Activated CD4-positive, alpha-beta T cell treated with anti-CD3 and anti-CD28 coated beads, Interleukin-2, amount 50 U/mL, for 48 hours (primary cell): Measurements from ENCODE around the gene SLC15A3.

Experiments
- DNase-seq, 2 experiments: peaks; one replicate each; pipeline ENCODE4 v3.0.0-alpha.2; 2020

Gene SLC15A3

DNA sequence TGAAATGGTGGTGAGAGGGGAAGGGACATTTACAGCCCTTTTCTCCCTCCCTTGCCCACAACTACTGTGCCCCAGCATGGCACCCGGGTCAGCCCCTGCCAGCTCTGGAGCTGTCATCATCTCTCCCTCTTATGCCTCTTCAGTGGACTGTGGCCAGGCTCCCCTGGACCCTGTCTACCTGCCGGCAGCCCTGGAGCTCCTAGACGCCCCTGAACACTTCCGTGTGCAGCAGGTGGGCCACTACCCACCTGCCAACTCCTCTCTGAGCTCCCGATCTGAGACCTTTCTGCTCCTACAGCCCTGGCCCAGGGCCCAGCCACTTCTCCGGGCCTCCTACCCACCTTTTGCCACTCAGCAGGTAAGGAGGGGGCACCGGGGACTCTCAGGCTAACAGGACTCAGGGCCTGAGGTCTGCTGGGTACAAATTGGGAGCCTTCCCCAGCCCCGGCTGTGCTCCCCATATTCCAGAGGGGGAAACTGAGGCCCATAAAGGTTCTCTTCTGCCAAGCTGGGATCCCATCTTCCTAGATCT is 24.8 kb downstream of the SLC15A3 start:
- DNase-seq, result no peak

DNA sequence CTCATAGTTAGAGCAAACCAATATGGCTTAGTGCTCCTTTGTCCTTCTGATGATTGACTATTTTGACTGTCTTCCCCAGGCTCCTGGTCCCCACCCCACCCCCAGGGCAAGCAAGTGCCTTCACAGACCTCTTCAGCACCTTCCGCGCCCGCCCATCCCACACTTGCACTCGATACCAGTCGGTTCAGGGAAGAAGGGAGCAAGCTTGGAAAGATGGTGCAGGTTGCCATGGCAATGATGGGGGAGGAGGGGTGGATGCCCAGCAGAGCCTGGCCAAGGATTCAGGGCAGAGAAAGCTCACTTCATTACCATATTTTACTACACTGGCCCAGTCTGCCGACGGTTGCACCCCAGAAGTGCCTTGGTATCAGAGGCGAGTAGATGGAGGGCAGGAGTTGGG is 25.5 kb downstream of the SLC15A3 start:
- no peak for DNase-seq

DNA sequence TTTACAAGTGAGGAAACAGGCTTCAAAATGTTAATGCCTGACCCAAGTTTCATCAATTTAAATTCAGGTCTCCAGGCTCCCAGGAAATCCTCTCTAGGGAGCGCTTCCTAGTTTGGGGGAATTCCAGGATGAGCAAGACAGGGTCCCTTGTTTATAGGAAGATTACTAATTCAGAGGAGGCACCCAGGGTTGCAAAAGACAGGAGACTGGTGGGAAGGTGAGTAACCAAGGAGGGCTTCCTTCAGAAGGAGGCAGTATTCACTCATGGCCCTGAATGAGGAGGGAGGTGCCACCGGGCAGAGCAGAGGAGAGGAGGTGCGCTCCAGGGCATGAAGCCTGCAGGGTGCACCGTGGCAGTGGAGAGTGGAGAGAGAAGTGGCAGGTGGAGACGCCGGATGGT is 26.1 kb downstream of the SLC15A3 start:
- no peak for DNase-seq

DNA sequence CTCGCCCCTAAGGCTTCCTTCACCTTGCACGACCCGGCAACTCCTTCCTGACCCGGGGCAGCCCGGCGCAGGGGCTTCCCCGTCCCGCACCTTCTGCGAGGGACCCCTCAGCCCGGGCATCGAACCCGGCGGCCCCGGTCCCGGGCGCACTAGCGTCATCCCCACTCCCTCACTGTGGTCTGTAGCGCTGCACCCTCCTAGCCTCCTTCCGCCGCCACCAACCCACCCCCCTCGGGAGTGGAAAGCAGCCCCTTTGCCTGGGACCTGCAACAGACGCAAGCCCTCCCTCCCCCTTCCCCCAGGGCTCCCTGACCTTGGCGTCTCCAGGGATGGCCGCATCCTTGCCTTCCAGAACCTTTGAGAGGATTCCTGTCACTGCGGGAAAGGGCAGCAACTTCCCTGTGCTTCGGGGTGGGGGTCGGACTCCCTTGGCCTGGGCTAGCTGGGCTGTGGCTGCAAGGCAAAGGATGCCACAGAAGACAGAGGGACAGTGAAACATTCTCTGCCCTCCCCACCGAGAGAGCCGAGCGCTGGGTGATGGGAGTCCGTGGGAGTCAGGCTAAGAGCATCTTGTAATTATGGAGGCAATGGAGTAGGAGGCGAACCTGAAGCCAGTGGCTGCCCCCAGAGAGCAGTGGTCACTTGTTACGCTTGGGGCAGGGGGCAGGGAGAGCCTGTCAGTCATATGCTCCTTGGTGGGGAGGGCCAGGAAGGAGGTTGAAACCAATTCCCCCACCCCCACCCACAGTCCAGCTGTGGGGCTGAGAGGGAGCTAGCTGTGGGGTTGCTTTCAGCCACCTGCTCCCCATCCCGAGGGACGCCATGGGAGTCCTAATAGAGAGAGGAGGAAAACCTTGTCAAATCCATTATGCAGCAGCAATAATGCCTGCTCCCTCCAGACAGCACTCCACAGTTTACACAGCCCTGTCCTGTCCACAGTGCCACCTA is 26.8 kb downstream of the SLC15A3 start:
- DNase-seq, result no peak

DNA sequence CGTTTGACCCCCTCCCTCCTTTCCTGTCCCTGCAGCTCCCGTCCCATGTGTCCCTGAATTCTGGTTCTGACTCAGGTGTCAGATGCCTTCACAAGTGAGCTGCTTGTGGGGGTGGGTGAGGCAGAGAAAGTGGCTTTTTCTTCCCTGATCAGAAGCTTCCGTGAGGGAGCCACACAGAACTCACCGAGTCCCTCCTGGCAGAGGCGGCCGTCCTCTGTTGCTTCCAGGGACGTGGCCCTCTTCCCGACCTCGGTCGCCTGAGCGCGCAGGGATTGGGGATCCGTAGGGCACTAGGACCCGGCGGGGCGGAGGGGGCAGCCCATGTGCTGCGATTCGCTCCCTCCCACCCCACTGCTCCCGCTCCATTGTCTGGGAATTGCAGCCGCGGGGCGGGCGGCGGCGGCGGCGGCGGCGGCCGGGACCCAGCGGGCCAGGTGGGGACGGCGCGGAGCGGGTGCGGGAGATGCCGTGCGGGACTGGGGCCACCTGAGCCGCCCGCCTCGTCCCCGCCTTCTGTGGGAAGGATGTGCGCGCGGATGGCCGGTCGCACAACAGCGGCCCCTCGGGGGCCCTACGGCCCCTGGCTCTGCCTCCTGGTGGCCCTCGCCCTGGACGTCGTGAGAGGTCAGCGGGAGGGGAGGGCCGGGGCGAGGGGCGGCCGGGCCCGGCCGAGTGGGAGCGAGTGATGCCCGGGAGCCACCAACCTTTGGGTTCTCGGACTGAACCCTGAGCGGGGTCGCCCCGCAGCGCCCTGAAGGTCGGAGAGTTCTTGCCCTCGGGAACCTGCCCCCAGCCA is 27.7 kb downstream of the SLC15A3 start, which contains the start of gene TMEM132A:
Gene TMEM132A, plus strand, starts transcription at position 351 of the 796 bp plus-strand sequence. Its CDS starts 174 bp downstream, at position 525.
- DNase-seq, result peak in 1 of 2 experiments; percentile 29

DNA sequence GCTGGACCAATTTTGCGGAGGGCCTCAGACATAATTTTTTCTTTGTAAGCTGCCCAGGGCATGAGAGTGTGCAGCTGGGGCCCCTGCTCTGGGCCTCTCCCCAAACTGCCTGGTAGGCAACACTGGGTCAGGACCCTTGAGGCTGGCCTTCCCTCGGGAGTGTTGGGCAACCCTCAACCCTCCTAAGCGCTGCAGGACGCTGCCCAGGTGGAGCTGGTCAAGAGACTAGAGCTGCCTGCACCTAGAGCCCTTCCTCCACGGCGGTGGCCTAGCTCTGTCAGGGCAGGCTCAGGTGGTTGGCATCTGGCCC is 28.2 kb downstream of the SLC15A3 start:
- no peak for DNase-seq

DNA sequence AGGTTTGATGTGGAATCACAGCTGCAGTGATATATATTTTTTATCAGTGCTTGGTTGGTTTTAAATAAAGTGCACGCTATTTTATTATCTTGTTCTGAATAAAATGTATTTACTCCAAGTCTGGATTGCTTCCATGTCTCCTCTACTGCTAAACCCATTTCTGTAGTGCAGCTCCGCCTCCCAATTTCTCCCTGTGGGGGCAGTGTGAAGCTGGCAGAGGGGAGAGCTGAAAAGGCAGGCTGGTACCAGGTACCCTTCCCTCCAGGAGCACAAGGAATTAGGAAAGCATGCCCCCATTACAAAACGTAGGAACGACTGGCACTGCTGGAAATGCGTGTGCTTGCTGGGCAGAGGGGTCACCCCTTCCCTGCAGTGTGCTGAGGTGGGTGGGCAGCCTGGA is 28.6 kb downstream of the SLC15A3 start:
- DNase-seq, result no peak

DNA sequence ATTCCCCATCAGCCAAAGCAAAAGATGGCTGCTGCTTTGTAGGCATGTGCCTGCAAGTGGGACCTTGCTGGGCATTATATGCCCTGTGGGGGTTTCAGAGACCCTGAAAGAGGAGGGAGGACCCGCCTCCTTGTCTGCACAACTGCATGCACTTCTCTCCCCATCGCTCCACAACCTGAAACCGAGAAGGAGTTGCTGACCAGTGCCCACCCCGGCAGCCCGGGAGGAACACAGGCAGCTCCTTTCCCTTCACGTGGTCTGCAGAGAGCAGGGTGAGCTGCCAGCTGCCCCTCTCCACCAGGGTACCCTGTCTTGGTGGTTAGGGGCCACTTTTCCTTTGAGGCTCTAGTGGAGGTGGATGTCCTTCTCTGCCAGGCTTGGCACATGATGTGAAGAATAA is 29.1 kb downstream of the SLC15A3 start:
- no peak for DNase-seq

DNA sequence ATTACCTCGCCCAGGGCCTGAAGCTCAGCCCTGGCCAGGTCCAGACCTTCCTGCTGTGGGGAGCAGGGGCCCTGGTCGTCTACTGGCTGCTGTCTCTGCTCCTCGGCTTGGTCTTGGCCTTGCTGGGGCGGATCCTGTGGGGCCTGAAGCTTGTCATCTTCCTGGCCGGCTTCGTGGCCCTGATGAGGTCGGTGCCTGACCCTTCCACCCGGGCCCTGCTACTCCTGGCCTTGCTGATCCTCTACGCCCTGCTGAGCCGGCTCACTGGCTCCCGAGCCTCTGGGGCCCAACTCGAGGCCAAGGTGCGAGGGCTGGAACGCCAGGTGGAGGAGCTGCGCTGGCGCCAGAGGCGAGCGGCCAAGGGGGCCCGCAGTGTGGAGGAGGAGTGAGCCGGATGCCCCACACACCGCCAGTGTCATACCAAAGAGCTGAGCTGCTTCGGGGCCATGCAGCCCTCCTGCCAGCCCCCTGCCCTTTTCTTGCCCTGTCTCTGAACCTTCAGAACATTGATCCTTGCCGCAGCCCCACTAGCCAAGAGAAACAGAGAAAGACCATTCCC is 30.1 kb downstream of the SLC15A3 start:
- DNase-seq, result no peak

DNA sequence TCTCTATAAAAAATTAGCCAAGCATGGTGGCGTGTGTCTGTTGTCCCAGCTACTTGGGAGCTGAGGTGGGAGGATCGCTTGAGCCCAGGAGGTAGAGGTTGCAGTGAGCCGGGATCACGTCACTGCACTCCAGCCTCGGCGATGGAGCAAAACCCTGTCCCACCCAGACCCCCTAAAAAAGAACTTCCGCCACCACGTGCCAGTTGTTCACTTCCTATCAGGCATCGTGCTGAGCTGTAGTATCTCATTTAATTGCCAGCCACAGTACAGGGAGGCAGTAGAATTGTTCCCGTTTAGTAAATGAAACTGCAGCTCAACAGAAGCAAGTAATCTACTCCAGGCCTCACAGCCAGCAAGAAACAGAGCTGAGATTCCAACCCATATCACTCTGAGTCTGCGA is 30.7 kb downstream of the SLC15A3 start:
- no peak for DNase-seq

DNA sequence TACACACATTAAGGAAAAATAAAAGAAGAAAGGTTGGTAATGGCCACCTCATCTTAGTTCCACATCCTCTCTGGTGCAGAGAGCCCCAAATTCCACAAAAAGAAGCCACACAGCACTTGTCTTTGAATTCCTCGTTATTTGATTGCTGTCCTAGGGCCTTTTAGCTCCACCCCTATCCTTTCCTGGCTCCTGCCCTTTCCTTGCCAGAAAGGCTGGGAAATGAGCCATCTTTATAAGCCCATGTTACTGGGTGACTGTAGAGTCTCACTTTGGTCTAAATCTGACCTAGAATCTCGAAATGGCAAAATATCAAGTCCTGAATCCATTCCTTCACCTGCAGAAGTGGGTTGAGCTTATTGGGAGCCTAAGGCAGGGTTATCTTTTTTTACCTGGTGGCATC is 32.0 kb downstream of the SLC15A3 start:
- no peak for DNase-seq

DNA sequence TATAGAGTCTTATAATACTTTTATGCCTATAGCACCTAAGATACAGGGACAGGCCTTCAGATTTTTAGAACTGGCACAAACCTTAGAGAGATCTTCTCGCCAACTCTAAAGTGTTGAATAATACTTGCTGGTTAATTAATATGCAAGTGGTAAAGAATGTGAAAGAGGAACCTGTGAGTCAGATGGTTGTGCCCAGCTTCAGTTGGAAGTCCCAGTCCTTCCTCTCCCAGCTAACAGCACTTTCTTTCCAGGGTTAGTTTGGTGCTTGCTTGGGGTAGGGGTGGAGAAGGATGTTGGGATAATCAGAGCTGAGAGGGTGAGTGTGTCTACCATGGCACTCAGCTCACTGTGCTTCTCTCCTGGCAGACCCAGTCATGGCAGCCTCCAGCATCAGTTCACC is 32.7 kb downstream of the SLC15A3 start:
- no peak for DNase-seq

DNA sequence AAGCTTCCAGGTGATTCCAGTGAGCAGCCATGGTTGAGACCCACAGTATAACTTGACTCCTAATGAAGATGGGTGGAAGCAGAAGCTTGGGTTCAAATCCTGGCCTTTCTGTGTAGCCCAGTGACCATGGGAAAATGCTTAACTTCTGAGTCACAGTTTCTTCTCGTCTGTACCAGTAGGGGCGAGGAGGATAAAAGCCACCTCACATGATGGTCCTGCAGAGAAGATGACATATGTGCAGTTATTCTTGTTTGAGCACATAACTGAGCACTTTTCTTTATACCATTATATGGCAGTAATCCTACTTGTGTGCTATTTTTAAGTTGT is 33.1 kb downstream of the SLC15A3 start:
- DNase-seq, result no peak

DNA sequence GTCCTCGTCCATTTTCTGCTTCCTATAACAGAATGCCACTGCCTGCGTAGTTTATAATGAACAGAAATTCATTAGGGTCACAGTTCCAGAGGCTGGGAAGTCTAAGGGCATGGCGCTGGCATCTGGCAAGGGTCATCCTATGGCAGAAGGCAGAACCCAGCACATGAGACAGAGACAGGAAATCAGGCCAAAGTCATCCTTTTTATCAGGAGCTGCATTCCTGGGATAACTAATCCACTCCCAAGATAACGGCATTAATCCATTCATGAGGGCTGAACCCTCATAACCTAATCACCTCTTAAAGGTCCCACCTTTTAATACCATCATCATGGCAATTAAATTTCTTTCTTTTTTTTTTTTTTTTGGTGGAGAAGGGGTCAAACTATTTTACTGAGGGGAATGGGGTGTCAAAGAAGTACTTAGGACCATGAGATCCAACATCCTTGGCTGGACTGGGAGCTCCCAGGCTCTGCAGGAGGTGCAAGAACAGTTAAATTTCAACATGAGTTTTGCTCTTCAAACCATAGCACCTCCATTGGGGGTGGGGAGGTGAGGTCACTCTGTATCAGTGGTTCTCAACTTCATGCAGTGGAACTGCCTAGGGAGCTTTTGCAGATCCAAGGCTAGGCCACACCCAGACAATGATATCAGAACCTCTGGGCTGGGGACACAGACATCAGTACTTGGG is 33.6 kb downstream of the SLC15A3 start:
- no peak for DNase-seq

DNA sequence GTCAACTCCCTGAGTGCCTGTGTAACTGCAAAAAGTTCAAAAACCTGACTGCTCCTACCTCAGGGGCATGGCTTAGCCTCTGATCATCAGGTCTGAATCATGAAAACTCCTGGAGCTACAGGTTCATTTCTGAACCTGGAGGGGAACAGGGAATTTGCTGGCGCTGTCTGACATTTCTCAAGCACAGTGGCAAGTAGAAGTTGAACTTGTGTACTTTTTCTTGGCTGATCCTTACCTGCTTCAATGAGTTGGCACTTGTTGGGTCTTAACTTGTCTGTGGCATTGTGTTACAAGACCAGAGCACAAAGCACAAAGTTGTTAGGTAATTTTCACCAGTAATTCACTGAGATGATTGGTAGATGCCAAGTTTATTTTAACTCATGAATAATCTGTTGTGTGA is 34.7 kb downstream of the SLC15A3 start:
- no peak for DNase-seq

DNA sequence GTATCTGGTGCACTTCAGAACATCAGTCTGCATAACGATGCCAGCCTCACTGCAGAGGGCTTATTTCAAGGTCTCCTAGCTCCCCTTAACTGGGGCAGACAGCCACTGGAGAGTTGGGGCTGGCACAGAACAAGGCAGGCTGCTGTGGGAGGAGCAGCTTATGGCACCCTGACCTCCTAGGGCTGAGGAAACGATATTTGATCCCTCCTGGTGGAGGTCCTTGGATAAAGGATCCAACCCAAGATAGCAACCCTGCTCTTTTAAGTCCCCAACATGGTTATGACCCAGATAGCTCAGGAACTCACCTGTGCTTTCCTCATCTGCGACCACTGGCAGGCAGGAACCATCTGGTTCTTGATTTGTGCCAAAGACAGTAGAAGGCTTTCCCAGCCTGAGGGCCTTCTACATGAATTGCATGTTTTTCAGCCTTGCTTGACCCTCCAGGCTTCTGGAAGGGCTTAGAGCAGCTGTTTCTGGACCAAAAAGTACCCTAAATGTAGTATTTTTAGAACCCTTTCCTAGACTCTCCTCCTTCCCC is 35.2 kb downstream of the SLC15A3 start:
- no peak for DNase-seq

DNA sequence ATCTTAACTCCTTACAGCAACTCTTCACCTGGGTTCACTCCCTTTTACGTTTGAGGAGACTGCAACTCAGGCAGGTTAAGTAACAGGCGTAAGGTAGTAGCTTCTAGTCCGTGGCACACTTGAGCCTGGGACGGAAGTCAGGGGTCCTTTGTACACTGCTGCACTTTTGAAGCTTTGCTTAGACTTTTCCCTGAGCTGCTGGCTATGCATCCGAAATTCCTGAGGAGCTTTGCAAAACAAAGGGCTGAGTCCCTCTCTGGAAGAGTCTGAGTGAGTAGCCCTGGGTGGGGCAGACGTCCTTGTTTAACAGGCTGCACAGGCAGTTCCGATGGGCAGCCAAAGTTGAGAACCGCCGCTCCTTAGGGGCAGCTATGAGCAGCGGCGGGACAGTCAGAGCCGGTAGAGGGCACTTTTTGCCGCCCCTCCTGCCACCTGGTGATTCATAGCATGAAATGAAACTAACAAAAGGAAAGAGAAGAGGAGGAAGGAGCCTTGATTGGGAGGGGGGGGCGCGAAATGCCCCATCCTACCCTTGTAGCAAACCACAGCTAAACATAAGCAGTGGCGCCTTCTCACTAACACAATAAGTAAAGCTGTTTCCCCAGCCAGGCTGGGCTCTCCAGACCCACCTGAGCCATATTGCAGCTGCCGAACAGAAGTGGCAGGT is 36.6 kb downstream of the SLC15A3 start:
- peak; percentile 73 to 77 for DNase-seq

DNA sequence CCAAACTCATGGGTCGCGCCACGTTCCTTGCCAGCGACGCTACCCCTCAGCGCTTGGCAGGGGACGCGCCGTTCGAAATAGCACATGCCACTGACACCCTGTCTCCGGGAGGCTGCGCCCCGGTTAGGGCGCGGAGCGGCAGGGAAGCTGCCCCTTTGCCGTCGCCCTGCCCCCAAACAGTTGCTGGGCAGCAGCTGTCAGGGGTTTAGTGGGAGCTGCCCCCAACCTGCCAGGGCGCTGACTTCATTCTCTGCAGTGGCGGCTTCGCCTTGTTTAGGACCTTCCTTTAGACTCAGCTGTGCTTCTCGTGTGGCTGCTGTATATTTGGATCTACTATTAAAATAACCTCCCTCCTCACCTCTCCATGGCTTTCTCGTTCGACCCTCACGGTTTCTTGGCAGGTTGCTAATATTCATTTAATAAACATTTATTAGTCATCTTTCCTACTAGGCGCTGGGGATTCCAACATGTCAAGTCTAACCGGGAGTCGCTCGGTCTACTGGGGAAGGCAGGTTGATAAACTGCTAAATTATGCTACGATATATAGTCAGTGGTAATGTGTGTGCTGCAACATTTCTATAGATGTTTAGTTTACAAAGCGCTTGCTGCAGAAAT is 37.2 kb downstream of the SLC15A3 start:
- peak; percentile 43 to 44 for DNase-seq

DNA sequence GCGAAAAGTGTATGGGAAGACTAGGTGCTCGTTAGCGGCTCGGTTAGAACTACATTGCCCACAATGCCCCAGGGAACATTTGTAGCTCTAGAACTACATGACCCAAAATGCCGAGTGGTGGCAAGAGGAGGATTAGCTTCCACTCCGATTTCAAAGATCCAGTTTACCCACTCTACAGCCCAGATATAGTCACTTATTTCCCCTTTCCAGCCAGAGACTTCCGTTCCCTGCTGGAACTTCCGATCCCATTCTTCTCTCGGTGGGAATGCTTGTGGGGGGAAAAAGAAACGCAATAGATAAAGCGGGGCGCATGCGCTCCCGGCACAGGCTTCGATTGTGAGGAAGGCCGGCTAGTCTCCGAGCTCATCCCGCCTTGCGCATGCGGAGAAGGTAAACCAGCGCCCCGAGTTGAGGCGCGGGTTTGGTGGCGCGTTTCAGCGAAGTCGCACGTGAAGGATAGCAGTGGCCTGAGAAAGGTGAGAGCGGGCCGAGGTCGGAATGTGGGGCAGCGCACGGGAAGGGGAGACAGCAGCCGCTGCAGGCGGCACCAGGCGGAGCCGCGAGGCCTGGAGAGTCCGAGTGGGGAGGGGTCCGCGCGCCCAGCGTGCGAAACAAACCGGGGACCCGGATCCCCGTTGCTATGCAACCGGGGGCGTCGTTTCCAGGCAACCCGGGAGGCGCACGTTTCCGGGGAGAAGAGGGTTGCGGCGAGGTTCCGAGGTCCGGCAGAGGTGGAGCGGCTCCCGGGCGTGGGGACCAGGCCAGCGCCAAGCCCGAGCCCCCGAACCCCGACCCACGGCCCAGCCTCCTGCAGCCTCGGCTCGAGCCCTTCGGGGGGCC is 38.0 kb downstream of the SLC15A3 start, which contains the start of gene TMEM109:
Gene TMEM109, plus strand, starts transcription at position 366 of the 840 bp plus-strand sequence. CDS start 5,536 bp downstream, outside the sequence.
- peak; percentile 89 to 91 for DNase-seq

DNA sequence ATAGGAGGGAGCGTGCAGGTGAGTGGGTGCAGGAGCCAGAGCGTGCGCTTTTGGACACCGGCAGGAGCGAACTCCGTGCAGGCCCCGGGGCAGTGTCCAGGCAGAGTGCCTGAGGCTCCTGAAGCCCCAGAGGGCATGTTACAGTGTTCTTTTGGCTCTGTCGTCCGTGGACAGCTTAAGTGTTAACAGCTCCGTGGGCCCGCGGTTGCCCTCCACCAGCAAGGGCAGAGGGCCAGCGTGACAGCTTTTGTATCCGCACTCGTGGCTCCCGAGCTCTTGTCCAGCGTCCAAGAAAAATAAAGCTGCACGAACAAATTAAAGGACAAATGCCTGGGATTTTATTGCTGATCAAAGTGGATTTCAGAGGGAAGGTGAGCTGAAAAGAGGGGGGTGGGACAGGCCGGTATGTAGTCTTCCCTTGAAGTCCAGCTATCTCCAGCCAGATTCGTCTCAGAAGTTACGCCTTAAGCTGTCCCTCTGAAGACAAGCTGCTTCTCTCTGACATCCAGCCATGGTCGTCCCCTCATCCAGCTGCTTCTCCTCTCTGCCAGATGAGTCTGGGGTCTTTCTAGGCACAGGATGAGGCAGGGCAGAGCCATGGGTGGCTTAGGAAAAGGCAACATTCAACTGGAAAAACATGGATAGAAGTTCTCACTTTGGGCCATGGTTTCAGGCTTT is 39.0 kb downstream of the SLC15A3 start:
- DNase-seq, result no peak
